ENCODE results near the gene BRD4. TPM values are rescaled to one million over a fixed set of nuclear protein-coding genes. Genes with fewer than 3 reads are reported as not detected.
A peak's percentile ranks its signal among the peaks of the same experiment; 100 is the strongest.

BRD4 gene
- total and polyA plus RNA-seq, 11 donors: 31.1 to 78.9 (median 61.8) TPM

GRCh38 chr19:15379999-15380647 is 47.8 kb upstream of the BRD4 start:
- ATAC-seq (peak in 2 of 4 donors; percentile 24 to 33), DNase-seq (peak in 2 of 5 donors; percentile 57 to 60)
- TF ChIP-seq POLR2A (IDR thresholded peaks at IDR 0.05): no peak
- TF ChIP-seq, protein P1, sequence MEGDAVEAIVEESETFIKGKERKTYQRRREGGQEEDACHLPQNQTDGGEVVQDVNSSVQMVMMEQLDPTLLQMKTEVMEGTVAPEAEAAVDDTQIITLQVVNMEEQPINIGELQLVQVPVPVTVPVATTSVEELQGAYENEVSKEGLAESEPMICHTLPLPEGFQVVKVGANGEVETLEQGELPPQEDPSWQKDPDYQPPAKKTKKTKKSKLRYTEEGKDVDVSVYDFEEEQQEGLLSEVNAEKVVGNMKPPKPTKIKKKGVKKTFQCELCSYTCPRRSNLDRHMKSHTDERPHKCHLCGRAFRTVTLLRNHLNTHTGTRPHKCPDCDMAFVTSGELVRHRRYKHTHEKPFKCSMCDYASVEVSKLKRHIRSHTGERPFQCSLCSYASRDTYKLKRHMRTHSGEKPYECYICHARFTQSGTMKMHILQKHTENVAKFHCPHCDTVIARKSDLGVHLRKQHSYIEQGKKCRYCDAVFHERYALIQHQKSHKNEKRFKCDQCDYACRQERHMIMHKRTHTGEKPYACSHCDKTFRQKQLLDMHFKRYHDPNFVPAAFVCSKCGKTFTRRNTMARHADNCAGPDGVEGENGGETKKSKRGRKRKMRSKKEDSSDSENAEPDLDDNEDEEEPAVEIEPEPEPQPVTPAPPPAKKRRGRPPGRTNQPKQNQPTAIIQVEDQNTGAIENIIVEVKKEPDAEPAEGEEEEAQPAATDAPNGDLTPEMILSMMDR (IDR thresholded peaks at IDR 0.05): peak in 1 of 12 donors; percentile 20
- WGBS, 4 donors: 3 to 16% (median 3%) methylated on average over 7 to 56 of the region's 56 CpGs
- peaks cover 11 to 44% (median 38%) of the 10 kb centered on the region in 12 donors for H3K4me1 ChIP-seq
- peaks cover 0 to 15% (median 3%) of the 10 kb centered on the region in 9 donors for H3K36me3 ChIP-seq
- no peaks in the 10 kb centered on the region for H3K27me3 ChIP-seq
- H3K9me3 ChIP-seq: no peaks in the 10 kb centered on the region
- intact Hi-C loops (cut with DNase I): loop anchor here (1.0 to 10.0 kb wide), 14 partner anchors 24 to 253 kb away; partner anchors contain the start of genes AKAP8L (in 6 of the 10), BRD4 (in 3 of the 10) and WIZ (in 1 of the 10)
- peak overlapping the region; percentile 39 to 99 (median 88) for H3K4me3 ChIP-seq
- H3K27ac ChIP-seq: peak overlapping the region; percentile 62 to 99 (median 94)

- TF ChIP-seq, protein P1 (IDR thresholded peaks at IDR 0.05): no peak
- TF ChIP-seq POLR2A (IDR thresholded peaks at IDR 0.05): peak; percentile 32 to 82
Measured at GRCh38 chr19:15379083-15379998, 47.0 kb upstream of the BRD4 start, which contains the start of gene AKAP8. Gene AKAP8, minus strand, starts transcription at chr19:15379787. Its CDS starts 56 bp downstream, at chr19:15379731.

DNA sequence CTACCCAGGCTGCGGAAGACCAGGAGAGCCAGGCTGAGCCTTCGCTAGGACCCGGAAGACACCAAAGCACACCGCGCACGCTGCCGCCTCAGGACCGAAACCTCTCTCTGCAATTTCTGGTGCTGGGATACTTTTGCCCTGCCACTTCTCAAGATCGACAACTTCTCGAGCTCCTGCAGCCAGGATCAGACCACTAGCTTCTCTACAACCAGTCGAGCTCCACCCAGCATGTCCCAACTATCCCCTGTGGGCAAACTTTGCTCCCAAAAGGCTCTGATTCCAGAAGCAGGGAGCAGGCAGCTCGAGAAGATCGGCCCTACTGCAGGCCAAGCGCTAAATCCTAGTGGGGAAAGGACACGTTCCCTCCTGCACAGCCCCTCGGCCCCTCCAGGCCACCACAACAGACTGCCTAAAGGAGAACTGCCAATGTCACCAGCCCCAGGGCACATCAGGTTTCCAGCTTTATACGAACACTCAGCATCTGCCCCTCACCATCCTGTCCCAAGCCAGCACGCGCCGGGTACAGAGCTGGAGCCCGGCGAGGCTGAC is 46.3 kb upstream of the BRD4 start:
- no peak for TF ChIP-seq POLR2A (IDR thresholded peaks at IDR 0.05)
- TF ChIP-seq, protein P1 (IDR thresholded peaks at IDR 0.05): no peak
- peaks cover 22 to 59% (median 53%) of the 10 kb centered on the region in 12 donors for H3K4me1 ChIP-seq
- no peaks in the 10 kb centered on the region for H3K27me3 ChIP-seq
- H3K36me3 ChIP-seq: peaks cover 0 to 21% (median 5%) of the 10 kb centered on the region in 9 donors
- peak in 2 of 5 donors; percentile 45 to 63 for DNase-seq
- ATAC-seq: no peak
- no peaks in the 10 kb centered on the region for H3K9me3 ChIP-seq
- intact Hi-C loops (cut with DNase I): loop anchor here in 9 of 10 donors (1.0 to 10.0 kb wide), 13 partner anchors 26 to 251 kb away; partner anchors contain the start of genes BRD4 (in 3 of the 9), AKAP8L (in 2 of the 9) and WIZ (in 1 of the 9)
- peak overlapping the region; percentile 71 to 99 (median 90) for H3K4me3 ChIP-seq
- H3K27ac ChIP-seq: peak overlapping the region; percentile 90 to 99 (median 97)
- 0 to 1% (median 0%) methylated on average over 10 to 22 of the region's 22 CpGs for WGBS, 4 donors

More at GRCh38 chr19:15379083-15379998, 47.0 kb upstream of the BRD4 start, which contains the start of gene AKAP8:
- ATAC-seq (peak; percentile 95 to 97 (median 96)), DNase-seq (peak; percentile 98 to 99 (median 99))
- intact Hi-C loops (cut with DNase I): loop anchor here in 9 of 10 donors (1.0 to 10.0 kb wide), 13 partner anchors 25 to 252 kb away; partner anchors contain the start of genes BRD4 (in 3 of the 9), AKAP8L (in 2 of the 9) and WIZ (in 1 of the 9)
- peak within 1 kb of the TSS; percentile 90 to 99 (median 97) for H3K27ac ChIP-seq
- peak within 1 kb of the TSS; percentile 71 to 99 (median 90) for H3K4me3 ChIP-seq
- H3K27me3 ChIP-seq: no peaks in the 10 kb centered on the region
- peaks cover 15 to 52% (median 45%) of the 10 kb centered on the region in 12 donors for H3K4me1 ChIP-seq
- 0 to 1% (median 0%) methylated on average over 37 to 111 of the region's 111 CpGs for WGBS, 4 donors
- H3K36me3 ChIP-seq: peaks cover 0 to 15% (median 3%) of the 10 kb centered on the region in 9 donors
- H3K9me3 ChIP-seq: no peaks in the 10 kb centered on the region
